GM21367 (cell line): ENCODE results near the gene KIAA0586.

Experiments used
- ATAC-seq: cut with Tn5 transposase; IDR thresholded peaks from one replicate; pipeline ENCODE4 v1.9.1; 2021; ENCODE audit not compliant: unreplicated experiment

The KIAA0586 gene

GRCh38 chr14:58593977-58594376 lies 166.5 kb downstream of the KIAA0586 start:
- ATAC-seq: no peak

- no peak for ATAC-seq
Measured at GRCh38 chr14:58597041-58597440, 169.5 kb downstream of the KIAA0586 start.

GRCh38 chr14:58598028-58598803 lies 170.7 kb downstream of the KIAA0586 start:
- ATAC-seq: no peak

GRCh38 chr14:58598804-58599525 lies 171.4 kb downstream of the KIAA0586 start:
- no peak for ATAC-seq

GRCh38 chr14:58599707-58600106 lies 172.2 kb downstream of the KIAA0586 start:
- no peak for ATAC-seq
